ENCODE measurements around the gene TSPAN31. TPM values are rescaled to one million over a fixed set of nuclear protein-coding genes. Genes with fewer than 3 reads are reported as not detected.
"Not testable (repeated sequence)": the region's sequence is repeated elsewhere in the genome, so short reads cannot be mapped to it uniquely, and the experiment has no call there.

Gene TSPAN31
- total RNA-seq, 1 donor from 2014 or later, result 33.2 TPM

GRCh38 chr12:57770734-57771133, 25.9 kb downstream of the TSPAN31 start:
- H3K27me3 Mint-ChIP-seq (ENCODE audit: low read depth), result peaks cover 28% of the 10 kb centered on the region
- H3K4me1 Mint-ChIP-seq, result peaks cover 27% of the 10 kb centered on the region
- peak overlapping the region; percentile 36 for H3K4me3 Mint-ChIP-seq
- TF ChIP-seq CTCF (IDR thresholded peaks at IDR 0.05; ENCODE audit: unreplicated experiment), result no peak
- H3K36me3 Mint-ChIP-seq, result peaks cover 8% of the 10 kb centered on the region
- H3K9me3 Mint-ChIP-seq, result no peaks in the 10 kb centered on the region
- H3K27ac Mint-ChIP-seq, result no peak overlapping the region
- no peak for DNase-seq (ENCODE audit: low spot score in 2 of 2, unreplicated experiment in 2 of 2)

- peak; percentile 80 to 89 for DNase-seq (ENCODE audit: low spot score in 2 of 2, unreplicated experiment in 2 of 2)
- peak overlapping the region; percentile 92 for H3K4me3 Mint-ChIP-seq
- peak overlapping the region; percentile 99 for H3K27ac Mint-ChIP-seq
- peaks cover 24% of the 10 kb centered on the region for H3K4me1 Mint-ChIP-seq
- H3K9me3 Mint-ChIP-seq, result no peaks in the 10 kb centered on the region
- peaks cover 22% of the 10 kb centered on the region for H3K27me3 Mint-ChIP-seq (ENCODE audit: low read depth)
- TF ChIP-seq CTCF (IDR thresholded peaks at IDR 0.05; ENCODE audit: unreplicated experiment), result no peak
- H3K36me3 Mint-ChIP-seq, result peaks cover 8% of the 10 kb centered on the region
Measured at GRCh38 chr12:57771236-57771872, 26.5 kb downstream of the TSPAN31 start.

DNA sequence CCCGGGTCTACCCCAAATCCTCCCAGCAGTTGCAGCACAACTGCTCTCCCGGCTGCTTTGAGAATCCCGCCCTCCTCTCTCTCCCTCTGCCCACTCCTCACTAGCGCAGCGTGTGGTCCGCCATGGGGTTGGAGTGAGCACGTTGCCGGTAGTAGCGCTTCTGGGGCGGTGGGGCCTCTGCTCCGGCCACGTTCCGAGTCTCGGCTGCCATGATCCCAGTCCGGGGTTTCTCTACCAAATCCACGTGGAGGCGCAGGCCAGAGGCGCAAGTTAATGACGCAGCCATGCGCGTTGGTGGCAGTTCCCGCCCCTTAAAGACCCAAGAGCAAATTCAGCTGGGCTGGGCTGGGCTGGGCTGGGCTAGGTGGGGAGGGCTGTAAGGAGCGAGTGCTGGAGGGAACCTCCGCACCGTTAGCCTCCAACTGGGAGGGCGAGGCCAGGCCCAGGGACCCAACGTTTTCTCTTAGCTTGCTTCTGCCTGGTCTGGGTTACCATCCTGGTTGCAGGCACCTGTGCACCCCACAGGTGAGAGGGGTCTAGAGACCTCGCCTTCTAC, 27.1 kb downstream of the TSPAN31 start, which contains the start of gene METTL1:
Gene METTL1 (minus strand): TSS at position 233 of the 556 bp plus-strand sequence. CDS start 22 bp downstream, at position 211.
- Mint-ChIP-seq H3K9me3 (no peaks in the 10 kb centered on the region), H3K4me1 (peaks cover 18% of the 10 kb centered on the region), H3K27ac (peak within 1 kb of the TSS; percentile 99), H3K36me3 (peaks cover 8% of the 10 kb centered on the region), H3K27me3 (ENCODE audit: low read depth) (peaks cover 16% of the 10 kb centered on the region), H3K4me3 (peak within 1 kb of the TSS; percentile 92)
- peak; percentile 84 to 93 for DNase-seq (ENCODE audit: low spot score in 2 of 2, unreplicated experiment in 2 of 2)
- TF ChIP-seq CTCF (IDR thresholded peaks at IDR 0.05; ENCODE audit: unreplicated experiment), result no peak

DNA sequence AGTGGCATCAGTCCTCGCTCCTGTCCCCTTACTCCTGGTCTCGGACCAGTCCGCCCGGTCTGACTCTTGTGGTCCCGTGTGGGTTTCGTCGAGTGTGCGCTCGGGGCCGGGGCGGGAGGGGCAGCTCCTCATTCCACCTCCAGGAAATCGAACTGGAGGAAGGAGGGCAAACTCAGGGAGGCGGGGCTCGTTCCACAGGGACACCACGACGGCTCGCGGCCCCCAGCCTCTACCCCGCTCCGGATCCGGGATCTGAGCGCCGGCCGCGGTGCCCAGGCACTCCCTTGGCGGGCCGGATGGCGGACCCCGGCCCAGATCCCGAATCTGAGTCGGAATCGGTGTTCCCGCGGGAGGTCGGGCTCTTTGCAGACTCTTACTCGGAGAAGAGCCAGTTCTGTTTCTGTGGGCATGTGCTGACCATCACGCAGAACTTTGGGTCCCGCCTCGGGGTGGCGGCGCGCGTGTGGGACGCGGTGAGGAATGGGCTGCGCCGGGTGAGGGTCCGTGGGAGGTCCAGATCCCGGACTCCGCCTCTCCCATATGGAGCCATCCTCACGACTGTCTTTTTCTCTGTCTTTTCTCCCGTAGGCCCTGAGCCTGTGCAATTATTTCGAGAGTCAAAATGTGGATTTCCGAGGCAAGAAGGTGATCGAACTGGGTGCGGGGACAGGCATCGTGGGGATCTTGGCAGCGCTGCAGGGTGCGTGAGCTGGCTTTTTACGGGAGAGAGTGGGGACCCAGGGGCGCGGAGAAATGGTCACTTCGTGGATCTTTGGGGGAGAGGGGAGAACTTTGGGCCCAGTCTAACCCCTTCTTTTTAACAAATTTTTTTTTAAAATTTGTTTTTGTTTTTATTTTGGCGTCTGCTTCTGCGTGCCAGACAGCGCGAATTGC, 27.8 kb downstream of the TSPAN31 start, which contains the start of gene EEF1AKMT3:
Gene EEF1AKMT3 (plus strand): TSS at position 186 of the 894 bp plus-strand sequence. CDS start 111 bp downstream, at position 297.
- Mint-ChIP-seq H3K27me3 (ENCODE audit: low read depth) (peaks cover 8% of the 10 kb centered on the region), H3K4me3 (peak within 1 kb of the TSS; percentile 92), H3K4me1 (peaks cover 17% of the 10 kb centered on the region), H3K9me3 (no peaks in the 10 kb centered on the region), H3K27ac (peak within 1 kb of the TSS; percentile 99), H3K36me3 (peaks cover 8% of the 10 kb centered on the region)
- DNase-seq (ENCODE audit: low spot score in 2 of 2, unreplicated experiment in 2 of 2), result peak in 1 of 2 experiments; percentile 53
- no peak for TF ChIP-seq CTCF (IDR thresholded peaks at IDR 0.05; ENCODE audit: unreplicated experiment)

DNA sequence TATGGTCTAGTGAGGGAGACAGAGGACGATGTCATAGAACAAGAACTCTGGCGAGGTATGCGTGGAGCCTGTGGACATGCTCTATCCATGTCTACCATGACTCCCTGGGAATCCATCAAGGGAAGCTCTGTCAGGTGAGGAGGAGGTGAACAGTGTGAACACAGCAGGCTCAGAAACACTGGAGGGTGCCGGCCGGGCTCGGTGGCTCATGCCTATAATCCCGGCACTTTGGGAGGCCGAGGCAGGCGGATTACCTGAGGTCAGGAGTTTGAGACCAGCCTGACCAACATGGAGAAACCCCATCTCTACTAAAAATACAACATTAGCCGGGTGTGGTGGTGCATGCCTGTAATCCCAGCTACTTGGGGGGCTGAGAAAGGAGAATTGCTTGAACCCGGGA, 29.8 kb downstream of the TSPAN31 start:
- H3K4me3 Mint-ChIP-seq; H3K27me3 Mint-ChIP-seq (ENCODE audit: low read depth); H3K27ac Mint-ChIP-seq; H3K9me3 Mint-ChIP-seq; H3K36me3 Mint-ChIP-seq; DNase-seq (ENCODE audit: low spot score in 2 of 2, unreplicated experiment in 2 of 2): not testable (repeated sequence)
- H3K4me1 Mint-ChIP-seq, result peaks cover 17% of the 10 kb centered on the region

All from mesothelial cell of epicardium (in vitro differentiated cells).